K562 (cell line): Measurements from ENCODE around the gene ZNF566. TPM values are rescaled to one million over a fixed set of nuclear protein-coding genes. Genes with fewer than 3 reads are reported as not detected.

ENCODE experiments used
- ATAC-seq: fragments of 200-7000 bp; cut with Tn5 transposase; 3 replicates; pipeline ENCODE4 v1.9.1; 2020; ENCODE audit warnings: moderate library complexity
- BruUV-seq: library from RNA; stranded (reverse); fragments of 400-500 nt; replicated peaks from 2 replicates; lab custom pipeline; 2021; lab: Mats Ljungman, UMichigan
- CTCF ChIA-PET: fragments of 300-600 bp; formaldehyde crosslinking; extraction: SDS; loops from one replicate; lab custom pipeline; 2021; ENCODE audit warnings: low intra/inter-chr PET ratio; lab: Yijun Ruan, JAX
- POLR2A ChIA-PET: fragments of 300-600, 350-650 bp; sonication (Branson Sonifier 250); formaldehyde crosslinking; extraction: SDS; loops from one replicate; lab custom pipeline; 2021; ENCODE audit warnings: antibody characterized with exemption, inconsistent platforms; lab: Yijun Ruan, JAX
- DNase-seq, 4 experiments: peaks; one replicate each; pipeline versions ENCODE4 v3.0.0 to v3.0.0-alpha.2; 2011 to 2018; ENCODE audit warnings: low spot score in 3 of 4, mixed read lengths in 3 of 4; ENCODE audit errors: extremely low read depth in 1 of 4
- FAIRE-seq: peaks from 2 replicates; lab custom pipeline; 2011; peaks lifted over from hg19 to GRCh38; lab: Jason Lieb, UNC
- H2AFZ ChIP-seq: 2 replicates; pipeline ENCODE4 v1.6.0; 2011; ENCODE audit warnings: low read depth, low read length, control low read depth, inconsistent platforms
- H3K27ac ChIP-seq: fragments of 200-600 bp; 3 replicates; pipeline ENCODE4 v1.8.0; 2011; ENCODE audit warnings: low read depth, mild to moderate bottlenecking, control low read depth, inconsistent platforms, low read length, moderate library complexity, mixed read lengths; ENCODE audit errors: extremely low read depth
- H3K27me3 ChIP-seq, 2 experiments: fragments of 300-600 bp in 1 of 2; 2 replicates in 1 of 2; 3 replicates in 1 of 2; pipeline versions ENCODE4 v1.6.0 to v1.8.0; 2011; ENCODE audit warnings: inconsistent platforms in 2 of 2, low read length in 2 of 2, mild to moderate bottlenecking in 1 of 2, mixed read lengths in 1 of 2, moderate library complexity in 1 of 2; ENCODE audit not compliant: control insufficient read depth in 2 of 2, insufficient read depth in 2 of 2
- H3K36me3 ChIP-seq: fragments of 300-600 bp; 3 replicates; pipeline ENCODE4 v1.8.0; 2011; ENCODE audit warnings: mild to moderate bottlenecking, low read length, inconsistent platforms; ENCODE audit not compliant: control insufficient read depth, insufficient read depth
- H3K4me1 ChIP-seq, 2 experiments: fragments of 200-600 bp in 1 of 2; replicated peaks in 1 of 2; 2 replicates in 1 of 2; 3 replicates in 1 of 2; pipeline versions ENCODE4 v1.5.1 to v1.8.0; 2011; ENCODE audit warnings: inconsistent platforms in 2 of 2, low read length in 2 of 2, mild to moderate bottlenecking in 1 of 2, mixed read lengths in 1 of 2, moderate library complexity in 1 of 2; ENCODE audit not compliant: control insufficient read depth in 2 of 2, insufficient read depth in 2 of 2
- H3K4me2 ChIP-seq: 2 replicates; pipeline ENCODE4 v1.6.1; 2011; ENCODE audit warnings: low read length, control low read depth, inconsistent platforms, mixed read lengths; ENCODE audit not compliant: insufficient read depth
- H3K4me3 ChIP-seq: fragments of 200-600 bp; sonication (generic), shearing (Covaris generic); 2 replicates; pipeline ENCODE4 v1.5.1; 2016; ENCODE audit warnings: control low read depth, inconsistent platforms
- H3K79me2 ChIP-seq: fragments of 200-600 bp; 3 replicates; pipeline ENCODE4 v1.8.0; 2011; ENCODE audit warnings: low read length, inconsistent platforms; ENCODE audit not compliant: control insufficient read depth, insufficient read depth
- H3K9ac ChIP-seq, 2 experiments: 2 replicates each; pipeline versions ENCODE4 v1.6.0 to v1.6.1; 2011; ENCODE audit warnings: low read depth in 2 of 2, low read length in 2 of 2, control low read depth in 1 of 2, inconsistent platforms in 1 of 2, mild to moderate bottlenecking in 1 of 2, mixed read lengths in 1 of 2; ENCODE audit not compliant: insufficient read depth in 1 of 2
- H3K9me1 ChIP-seq: one replicate; pipeline ENCODE4 v1.6.0; 2011; ENCODE audit warnings: inconsistent platforms, mild to moderate bottlenecking, low read length, moderate library complexity; ENCODE audit not compliant: control insufficient read depth, insufficient read depth
- H3K9me3 ChIP-seq: replicated peaks from 2 replicates; pipeline ENCODE4 v1.5.1; 2011; ENCODE audit warnings: low read depth, low read length, inconsistent platforms; ENCODE audit not compliant: control insufficient read depth, insufficient read depth
- H4K20me1 ChIP-seq: replicated peaks from 2 replicates; pipeline ENCODE4 v1.6.1; 2011; ENCODE audit warnings: low read length, inconsistent platforms, mixed read lengths; ENCODE audit not compliant: control insufficient read depth, insufficient read depth
- HNRNPK ChIP-seq: fragments of 200-400 bp; formaldehyde crosslinking; IDR thresholded peaks from one replicate; pipeline ENCODE4 v1.6.1; 2018; ENCODE audit warnings: mild to moderate bottlenecking, low read depth, low read length; ENCODE audit not compliant: poor library complexity, severe bottlenecking
- MLLT1 ChIP-seq, 2 experiments: fragments of 450-650 bp; IDR thresholded peaks; 2 replicates each; pipeline ENCODE4 v1.6.1; 2016
- NKRF ChIP-seq: fragments of 450-650 bp; IDR thresholded peaks from 2 replicates; pipeline ENCODE4 v1.6.1; 2016; ENCODE audit warnings: borderline replicate concordance
- ZNF121 ChIP-seq: sonication (generic); formaldehyde crosslinking; conservative IDR thresholded peaks from 2 replicates; pipeline ENCODE4 v1.8.0; 2022; ENCODE audit warnings: missing genetic modification reagents
- ZNF707 ChIP-seq: fragments of 250-450 bp; sonication (Bioruptor Pico); conservative IDR thresholded peaks from 2 replicates; pipeline ENCODE4 v1.8.0; 2022; ENCODE audit warnings: inconsistent platforms, mild to moderate bottlenecking, moderate library complexity
- ZSCAN29 ChIP-seq: fragments of 450-650 bp; IDR thresholded peaks from 2 replicates; pipeline ENCODE4 v1.6.1; 2017
- WGBS: fragments of 100-300 bp; shearing (Covaris generic); methylation state at CpG from one replicate; pipeline ENCODE4 v1.1.6; 2016; ENCODE audit warnings: low coverage, mixed read lengths; ENCODE audit not compliant: insufficient coverage; ENCODE audit errors: missing lambda C conversion rate; 5-methylcytosine and 5-hydroxymethylcytosine counted together
- in situ Hi-C: fragments of 300-500 bp; cut with MboI; formaldehyde crosslinking; loops from 4 replicates; pipeline ENCODE4 v1.15.0; 2018; ENCODE audit warnings: inconsistent platforms, mixed read lengths
- intact Hi-C: fragments of 100-400 bp; cut with micrococcal nuclease; formaldehyde crosslinking; loops from 2 replicates; pipeline ENCODE4 v1.14.2; 2022
- polyA plus RNA-seq, 8 experiments: library from polyadenylated mRNA; depleted of rRNA in 4 of 8; stranded (reverse) in 5 of 8; unstranded in 3 of 8; fragments of >200 nt; fragmentation: Nextera tagmentation in 2 of 8; fragmentation: Illumina TruSeq in 1 of 8; extraction: Ambion mirVana in 2 of 8; extraction: Trizol in 1 of 8; gene quantifications; 2 replicates each; pipeline versions ENCODE4 v1.2.1 to v1.2.3, GENCODE V29; 2011 to 2014; ENCODE audit warnings: inconsistent platforms in 1 of 8, missing spikeins in 1 of 8
- total RNA-seq, 7 experiments: library from RNA; depleted of rRNA in 6 of 7; stranded (reverse); fragments of >200 nt in 6 of 7; fragmentation: Illumina TruSeq in 2 of 7; extraction: Trizol in 2 of 7; gene quantifications; 2 replicates each; pipeline versions ENCODE4 v1.2.1 to v1.2.3, GENCODE V29; 2011 to 2021; ENCODE audit warnings: low replicate concordance in 1 of 7

The ZNF566 gene
- total and polyA plus RNA-seq, 9 of the 15 experiments (the other 6 are each of a cell fraction or from before 2014, with no cell fraction given) = 5.5 to 11.4 (median 9.7) TPM

- no peak for TF ChIP-seq NKRF
- no peak for TF ChIP-seq ZSCAN29
- TF ChIP-seq HNRNPK = no peak
- TF ChIP-seq MLLT1 (IDR thresholded peaks at IDR 0.05) = 0 out of 4 replicates have a peak, but pooled peaks of 1 of the 2 experiments have one; percentile 47
Observed at GRCh38 chr19:36488846-36489117, 579 bp downstream of the ZNF566 start (continued).

GRCh38 chr19:36488118-36488845, 1.1 kb downstream of the ZNF566 start:
- ATAC-seq = no peak
- peak overlapping the region; percentile 92 for H2AFZ ChIP-seq
- peaks cover 33% of the 10 kb centered on the region for H3K79me2 ChIP-seq
- CTCF ChIA-PET = no interaction called here
- peak overlapping the region; percentile 88 to 99; a peak in 3 of 4 replicates for H3K9ac ChIP-seq
- in situ Hi-C loops (no loop called here), intact Hi-C loops (no loop called here)
- no peaks in the 10 kb centered on the region for H3K27me3 ChIP-seq
- no peaks in the 10 kb centered on the region for H4K20me1 ChIP-seq
- DNase-seq = no peak
- FAIRE-seq = no peak
- peaks cover 4 to 11% of the 10 kb centered on the region in 2 experiments; a peak in 3 of 5 replicates for H3K4me1 ChIP-seq
- no TSS peak for BruUV-seq
- H3K36me3 ChIP-seq = no peaks in the 10 kb centered on the region
- TF ChIP-seq ZNF707 = no peak
- peak; percentile 73 for TF ChIP-seq ZNF121 (CRISPR knock-in tag)
- peak overlapping the region; percentile 57 for H3K4me3 ChIP-seq
- 32% methylated on average over 9 of the region's 9 CpGs for WGBS
- H3K4me2 ChIP-seq = peak overlapping the region; percentile 100
- H3K9me1 ChIP-seq = no peaks in the 10 kb centered on the region
- POLR2A ChIA-PET = interaction anchor here (0.6 to 2.4 kb wide), 8 partner anchors 9 to 243 kb away, joined by 3 to 11 read pairs (median 4); partner anchors contain the start of genes ZFP14 and ZNF567
- peaks cover 3% of the 10 kb centered on the region; the same call in 1 of the 2 replicates for H3K9me3 ChIP-seq
- H3K27ac ChIP-seq = peak overlapping the region; percentile 91; the same call in 2 of the 3 replicates
